Measurements from ENCODE around the gene NDUFAF8.

GRCh38 chr17:81233316-81233715 is 5.8 kb upstream of the NDUFAF8 start:
- TF ChIP-seq CTCF (IDR thresholded peaks at IDR 0.05) = no peak
- no peak for TF ChIP-seq POLR2A (IDR thresholded peaks at IDR 0.05)

Data from esophagus squamous epithelium (tissue), 4 donors.